Left cardiac atrium (tissue), 4 donors: ENCODE data around the gene NRCAM. TPM values are rescaled to one million over a fixed set of nuclear protein-coding genes. Genes with fewer than 3 reads are reported as not detected.

ENCODE experiments used
- ATAC-seq, 2 donors: fragments of 200-7000 bp; cut with Tn5 transposase; one replicate each; pipeline ENCODE4 v1.9.1; 2020; ENCODE audit warnings: mild to moderate bottlenecking in 2 of 2, moderate library complexity in 2 of 2
- DNase-seq: peaks from one replicate; pipeline ENCODE4 v3.0.0-alpha.2; 2020
- intact Hi-C, 2 donors: fragments of 100-400 bp; cut with DNase I; formaldehyde crosslinking; loops; one replicate each; pipeline versions ENCODE4 v1.14.1 to v1.15.1; 2022 to 2023
- total RNA-seq, 2 donors: library from RNA; stranded (reverse); fragmentation: NEBNext Ultra II Directional; extraction: Animal tissue kit (Norgen Biotek cat#: 25700); gene quantifications; one replicate each; pipeline ENCODE4 v1.2.1, GENCODE V29; 2021
- donor health status: DM: no; HTN: yes; CAD: no.
- donor health status: DM: no; HTN: yes; CAD: no; lungs with severe emphysema.
- donor health status: DM: yes; HTN: yes; CAD: no.
- donor health status: Dilated cardiomyopathy.

The NRCAM gene
- total RNA-seq, 2 donors from 2014 or later = 0.47 to 3.4 TPM

GRCh38 chr7:108436906-108437305, 19.3 kb downstream of the NRCAM start:
- intact Hi-C loops = no loop called here
- ATAC-seq (no peak), DNase-seq (no peak)

- ATAC-seq (no peak), DNase-seq (no peak)
- intact Hi-C loops = no loop called here
Measured at GRCh38 chr7:108434010-108434409, 22.2 kb downstream of the NRCAM start.

DNA sequence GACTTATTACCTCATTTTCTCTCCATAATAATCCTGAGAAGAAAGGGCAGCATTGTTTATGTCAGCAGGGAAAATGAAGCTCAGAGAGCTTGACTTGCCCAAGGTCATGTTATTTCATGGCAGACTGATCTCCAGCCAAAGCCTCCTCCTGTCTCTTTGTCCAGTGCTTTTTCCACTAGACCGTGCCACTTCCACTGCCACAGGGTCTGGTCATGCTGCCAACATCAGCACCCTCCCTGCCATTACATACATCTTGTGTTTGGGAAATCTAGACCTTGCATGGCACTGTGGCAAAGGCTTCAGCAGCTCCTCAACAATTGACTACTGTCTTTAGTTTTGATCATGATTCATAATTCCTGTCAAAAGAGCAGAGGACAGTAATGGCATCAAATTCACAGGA, 25.1 kb downstream of the NRCAM start:
- DNase-seq = no peak
- intact Hi-C loops = no loop called here
- no peak for ATAC-seq

DNA sequence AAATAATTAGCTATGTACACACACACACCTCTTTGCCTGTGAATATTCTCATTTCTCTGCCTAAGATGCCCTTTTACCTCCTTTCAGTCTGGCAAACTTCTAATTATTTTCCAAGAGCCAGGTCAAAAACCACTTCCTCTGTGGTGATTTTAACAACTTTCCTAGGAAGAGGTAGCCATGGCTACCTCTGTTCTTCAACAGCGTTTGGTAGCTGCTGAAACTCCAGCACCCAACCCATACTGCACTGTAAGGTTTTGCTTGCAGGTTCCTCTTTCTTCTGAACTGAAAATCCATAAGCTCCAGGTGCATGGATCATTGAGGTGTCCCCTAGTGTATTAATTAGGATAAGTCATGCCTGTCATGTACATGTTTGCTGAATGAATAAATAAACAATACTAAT, 25.6 kb downstream of the NRCAM start:
- intact Hi-C loops = no loop called here
- ATAC-seq = no peak
- no peak for DNase-seq

GRCh38 chr7:108427766-108428165, 28.5 kb downstream of the NRCAM start:
- no peak for DNase-seq
- no peak for ATAC-seq
- intact Hi-C loops = no loop called here

- ATAC-seq = no peak
- intact Hi-C loops = no loop called here
- DNase-seq = no peak
Measured at GRCh38 chr7:108425714-108426275, 30.4 kb downstream of the NRCAM start.

DNA sequence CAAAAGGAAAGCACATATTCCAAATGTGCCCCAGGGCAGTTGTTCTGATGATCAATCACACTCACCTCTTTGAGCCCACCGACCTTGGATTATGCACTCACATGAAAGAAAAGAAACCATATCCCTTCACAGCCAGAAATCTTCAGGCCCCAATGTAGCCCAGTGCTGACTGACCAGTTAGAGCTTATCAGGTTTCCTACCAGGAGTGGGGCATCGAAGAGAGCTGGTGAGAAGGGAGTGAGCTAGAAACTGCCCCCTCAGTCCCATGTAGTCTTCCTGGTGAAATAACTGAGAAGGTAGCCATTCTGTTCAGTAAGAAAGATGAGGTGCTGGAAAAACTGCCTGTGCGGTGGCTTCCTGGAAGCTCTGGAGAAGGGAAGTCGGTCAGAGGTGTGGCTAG, 32.2 kb downstream of the NRCAM start:
- ATAC-seq (no peak), DNase-seq (no peak)
- intact Hi-C loops = no loop called here

DNA sequence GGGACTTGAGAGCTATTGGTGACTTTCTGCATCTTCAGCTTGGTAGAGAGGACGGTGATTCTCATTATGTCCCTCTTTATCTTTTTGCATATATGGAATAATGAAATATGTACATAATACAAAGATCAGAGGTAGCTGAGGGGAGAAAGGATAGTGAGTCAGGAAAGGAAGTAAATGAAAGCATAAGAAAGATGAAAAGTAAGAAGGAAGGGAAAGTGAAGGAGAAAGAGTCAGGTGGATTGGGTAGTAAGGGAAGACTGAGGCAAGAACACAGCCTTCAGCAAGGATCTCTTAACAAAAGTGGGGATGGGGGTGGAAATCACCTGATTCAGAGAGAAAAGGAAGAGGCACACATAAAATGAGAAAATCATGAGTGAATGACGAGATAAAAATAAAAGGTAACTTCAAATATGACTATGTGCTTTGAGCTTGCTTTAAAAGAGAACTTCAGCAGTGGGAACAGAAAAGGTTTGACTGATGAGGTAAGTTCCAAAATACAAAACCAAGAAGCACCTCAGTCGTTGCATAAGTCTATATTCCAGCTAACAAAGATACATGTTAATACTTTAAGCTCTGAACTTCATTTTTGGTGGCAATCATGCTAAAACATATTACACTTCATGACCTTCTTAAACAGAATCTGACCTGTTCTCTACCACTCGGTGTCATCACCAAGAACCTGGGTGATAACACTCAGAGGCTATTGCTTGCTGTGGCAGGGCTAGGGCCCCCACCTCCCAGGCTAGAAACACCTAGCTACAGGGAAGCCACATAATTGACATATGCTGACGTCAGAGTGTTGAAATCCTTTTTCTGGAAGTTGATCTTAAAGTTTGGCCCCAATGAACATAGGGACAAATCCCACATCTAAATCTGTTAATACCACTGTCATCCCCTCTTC, 32.9 kb downstream of the NRCAM start:
- ATAC-seq (no peak), DNase-seq (no peak)
- intact Hi-C loops = no loop called here

- ATAC-seq (no peak), DNase-seq (no peak)
- intact Hi-C loops = no loop called here
Measured at GRCh38 chr7:108421720-108422331, 34.4 kb downstream of the NRCAM start.

DNA sequence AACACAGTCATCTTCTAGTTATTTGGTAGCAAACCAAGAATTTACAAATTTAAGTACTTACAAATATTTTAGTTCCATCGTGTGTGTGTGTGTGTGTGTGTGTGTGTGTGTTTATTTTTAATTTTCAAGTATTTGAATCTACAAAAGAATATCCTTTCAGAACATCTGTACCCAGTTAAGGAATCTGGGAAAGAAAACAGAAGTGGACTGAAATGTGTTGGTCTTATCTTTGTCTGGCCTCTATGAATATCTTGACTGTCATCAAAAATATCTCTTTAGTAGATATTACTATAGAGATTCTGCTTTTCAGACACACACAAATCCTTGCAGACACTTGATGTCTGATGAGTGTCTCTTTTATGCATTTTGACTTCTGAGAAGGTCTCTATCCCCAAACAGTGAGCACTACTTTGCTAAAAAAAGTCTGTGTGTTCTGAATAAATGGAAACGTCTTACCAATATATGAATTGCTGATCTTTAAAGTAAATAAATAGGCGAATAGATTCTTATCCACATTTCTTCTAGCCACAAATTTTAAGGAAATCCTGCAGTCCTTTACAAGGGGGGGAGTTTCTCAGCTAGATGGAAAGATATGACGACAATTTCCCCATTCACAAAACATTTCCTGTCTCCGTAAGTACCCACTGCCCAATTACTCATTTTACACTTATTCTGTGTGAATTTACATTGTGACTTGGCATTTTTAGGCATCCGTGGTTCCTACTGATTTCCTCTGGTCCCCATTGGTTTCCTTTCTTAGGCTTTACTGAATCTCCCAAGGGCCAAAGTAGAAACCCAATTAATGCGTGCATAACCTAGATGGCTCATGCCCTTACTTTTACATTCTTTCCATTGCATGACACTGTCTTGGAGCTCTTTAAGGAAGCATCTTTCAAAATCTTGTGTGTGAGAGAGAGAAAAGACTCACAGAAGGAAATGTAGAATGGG, 36.0 kb downstream of the NRCAM start:
- ATAC-seq (no peak), DNase-seq (no peak)
- intact Hi-C loops = no loop called here

GRCh38 chr7:108418946-108419345, 37.3 kb downstream of the NRCAM start:
- ATAC-seq = no peak
- DNase-seq = no peak
- intact Hi-C loops = no loop called here

DNA sequence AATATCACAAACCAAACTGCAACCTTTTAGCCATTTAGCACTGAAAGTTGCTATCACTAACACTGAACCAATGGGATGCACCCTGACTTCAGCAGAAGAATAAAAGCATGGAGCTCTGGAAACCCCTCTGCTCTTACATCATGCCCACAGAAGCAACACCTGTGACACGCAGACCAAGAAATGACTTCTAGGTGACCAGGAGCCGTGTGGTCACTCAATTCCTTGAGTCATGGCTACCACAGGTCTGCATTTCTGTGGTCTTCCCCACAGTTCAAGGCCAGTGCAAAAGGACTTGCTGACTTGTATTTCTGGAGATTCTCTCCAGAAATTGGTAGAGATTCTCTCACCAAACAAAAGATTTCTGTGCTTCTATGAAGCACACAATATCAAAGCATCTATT, 38.3 kb downstream of the NRCAM start:
- intact Hi-C loops = no loop called here
- ATAC-seq = no peak
- DNase-seq = no peak

DNA sequence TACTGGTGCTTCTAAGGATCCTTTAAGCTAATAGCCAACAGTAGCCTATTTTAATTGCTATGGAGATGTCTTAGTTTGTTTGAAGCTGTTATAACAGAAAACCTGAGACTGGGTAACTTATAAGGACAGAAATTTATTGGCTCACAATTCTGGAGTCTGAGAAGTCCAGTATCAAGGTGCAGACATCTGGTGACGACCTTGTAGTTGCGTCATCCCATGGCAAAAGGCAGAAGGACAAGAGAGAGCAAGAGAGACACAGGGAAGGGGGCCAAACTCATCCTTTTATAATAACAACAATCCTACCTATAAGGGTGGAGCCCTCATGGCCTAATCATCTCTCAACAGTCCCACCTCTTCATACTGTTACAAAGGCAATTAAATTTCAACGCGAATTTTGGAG, 39.1 kb downstream of the NRCAM start:
- DNase-seq (no peak), ATAC-seq (no peak)
- intact Hi-C loops = no loop called here

DNA sequence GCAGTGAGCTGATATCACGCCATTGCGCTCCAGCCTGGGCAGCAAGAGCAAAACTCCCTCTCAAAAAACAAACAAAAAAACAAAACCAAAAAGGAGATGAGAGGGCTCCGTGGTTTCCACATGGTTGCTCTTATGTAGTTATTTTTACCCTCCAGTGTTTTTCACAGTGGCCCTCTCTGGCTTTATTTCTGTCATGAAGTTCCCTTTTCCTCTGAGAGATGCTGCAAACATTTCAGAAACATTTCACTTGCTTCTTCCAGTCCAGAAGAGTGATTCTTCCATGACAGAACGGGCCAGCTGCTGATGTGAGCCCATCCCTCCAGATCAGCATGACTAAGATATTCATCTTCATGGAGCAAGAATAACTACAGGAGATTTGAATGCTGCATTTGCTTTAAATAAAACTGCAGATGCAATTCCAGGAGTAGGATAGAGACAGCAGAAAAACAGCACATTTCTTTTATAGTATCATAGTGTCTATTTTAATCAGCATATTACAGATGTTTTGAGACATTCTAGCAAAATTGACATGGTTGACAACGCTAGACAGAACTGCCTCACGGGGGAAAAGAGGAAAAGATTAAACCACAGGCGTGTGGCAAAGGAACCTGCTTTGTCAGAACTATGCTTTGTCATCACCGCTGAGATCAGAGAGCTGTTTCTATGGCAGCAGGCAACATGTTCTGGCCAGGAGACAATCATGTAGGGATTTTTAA, 40.3 kb downstream of the NRCAM start:
- intact Hi-C loops = no loop called here
- ATAC-seq = no peak
- DNase-seq = no peak

- intact Hi-C loops = no loop called here
- ATAC-seq = no peak
- DNase-seq = no peak
Measured at GRCh38 chr7:108415084-108415483, 41.2 kb downstream of the NRCAM start.

DNA sequence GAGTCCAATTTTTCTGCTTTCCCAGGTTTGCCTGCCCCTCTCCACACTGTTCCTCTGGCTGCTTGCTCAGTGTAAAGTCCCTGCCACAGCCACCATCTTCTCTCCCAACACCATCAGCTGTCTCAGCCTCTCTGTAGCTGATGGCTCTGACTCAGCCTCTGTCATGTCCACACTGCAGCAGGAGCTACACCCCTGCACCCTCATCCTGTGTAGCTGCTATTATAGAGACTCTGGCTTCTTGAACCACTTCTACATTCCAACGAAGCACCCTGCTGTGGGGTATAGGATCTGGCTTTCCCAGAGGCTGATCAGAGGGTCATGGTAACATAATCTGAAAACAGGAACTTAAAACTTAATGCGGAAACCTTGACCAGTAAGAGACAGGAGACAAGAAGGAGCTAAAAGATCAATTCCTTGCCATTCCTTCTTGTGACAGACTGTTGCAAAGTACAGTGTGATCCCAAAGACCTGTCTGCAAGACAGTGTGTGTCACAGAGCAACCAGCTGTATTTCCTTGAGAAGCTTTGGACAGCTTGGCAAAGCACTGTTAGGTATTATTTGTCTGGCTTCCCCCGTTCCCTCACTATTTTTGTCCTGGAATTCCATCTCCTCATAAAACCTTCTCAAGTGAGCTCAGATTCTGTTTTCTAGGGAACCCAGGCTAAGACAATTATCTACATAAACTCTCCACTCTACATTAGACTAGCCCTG, 42.3 kb downstream of the NRCAM start:
- DNase-seq (no peak), ATAC-seq (no peak)
- intact Hi-C loops = no loop called here

DNA sequence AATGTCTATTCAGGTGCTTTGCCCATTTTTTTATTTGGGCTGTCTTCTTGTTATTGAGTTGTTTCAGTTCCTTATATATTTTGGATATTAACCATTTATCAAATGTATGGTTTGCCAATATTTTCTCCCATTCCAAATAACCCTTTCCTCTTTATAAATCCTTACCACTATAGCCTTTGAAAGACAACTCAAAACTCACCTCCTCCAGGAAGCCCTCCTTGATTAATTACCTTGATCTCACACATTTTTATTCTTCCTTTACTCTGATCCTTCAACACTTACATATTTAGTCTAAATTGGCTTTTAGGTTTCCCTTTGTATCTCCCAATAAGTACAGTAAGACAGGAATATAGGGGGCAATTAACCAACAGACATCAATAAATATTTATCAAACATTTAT, 42.9 kb downstream of the NRCAM start:
- intact Hi-C loops = no loop called here
- DNase-seq (no peak), ATAC-seq (no peak)

- no peak for ATAC-seq
Measured at GRCh38 chr7:108409146-108409545, 47.1 kb downstream of the NRCAM start.

More at GRCh38 chr7:108409146-108409545, 47.1 kb downstream of the NRCAM start:
- no peak for DNase-seq
- intact Hi-C loops = no loop called here
